GM23338 (cell line): ENCODE data around the gene MFAP4. TPM values are rescaled to one million over a fixed set of nuclear protein-coding genes. Genes with fewer than 3 reads are reported as not detected.

ENCODE experiments used
- ATAC-seq: fragments of 200-7000 bp; cut with Tn5 transposase; 3 replicates; pipeline ENCODE4 v1.9.1; 2020
- DNase-seq: peaks from one replicate; pipeline ENCODE4 v3.0.0-alpha.2; 2015; ENCODE audit warnings: low spot score
- H2AFZ ChIP-seq: fragments of 200-600 bp; sonication (generic); 2 replicates; pipeline ENCODE4 v1.8.0; 2016; ENCODE audit warnings: antibody characterized with exemption, mild to moderate bottlenecking, moderate library complexity
- H3F3A ChIP-seq: fragments of 200-600 bp; sonication (generic); replicated peaks from 2 replicates; pipeline ENCODE4 v1.8.0; 2017; ENCODE audit warnings: antibody characterized with exemption, mixed run types, low read depth
- H3K27ac ChIP-seq: fragments of 200-600 bp; sonication (generic); 2 replicates; pipeline ENCODE4 v1.6.1; 2016; ENCODE audit warnings: low read depth
- H3K27me3 ChIP-seq: fragments of 200-600 bp; sonication (generic); 2 replicates; pipeline ENCODE4 v1.8.0; 2016; ENCODE audit warnings: mild to moderate bottlenecking, mixed run types, moderate library complexity; ENCODE audit not compliant: insufficient read depth
- H3K36me3 ChIP-seq: fragments of 200-600 bp; sonication (generic); 2 replicates; pipeline ENCODE4 v1.8.0; 2016; ENCODE audit warnings: mild to moderate bottlenecking; ENCODE audit not compliant: insufficient read depth
- H3K4me1 ChIP-seq: fragments of 200-600 bp; sonication (generic); 2 replicates; pipeline ENCODE4 v1.8.0; 2016; ENCODE audit warnings: mild to moderate bottlenecking, moderate library complexity; ENCODE audit not compliant: insufficient read depth
- H3K4me2 ChIP-seq: fragments of 200-600 bp; sonication (generic); 2 replicates; pipeline ENCODE4 v1.7.1; 2017; ENCODE audit warnings: mixed run types
- H3K4me3 ChIP-seq: fragments of 200-600 bp; sonication (generic); 2 replicates; pipeline ENCODE4 v1.6.1; 2016; ENCODE audit warnings: mixed run types
- H3K79me2 ChIP-seq: fragments of 200-600 bp; sonication (generic); replicated peaks from 2 replicates; pipeline ENCODE4 v1.8.0; 2017; ENCODE audit warnings: mild to moderate bottlenecking; ENCODE audit not compliant: insufficient read depth
- H3K9me2 ChIP-seq: fragments of 200-600 bp; sonication (generic); 2 replicates; pipeline ENCODE4 v1.8.0; 2017; ENCODE audit not compliant: insufficient read depth
- H4K20me1 ChIP-seq: fragments of 200-600 bp; sonication (generic); replicated peaks from 2 replicates; pipeline ENCODE4 v1.8.0; 2017; ENCODE audit warnings: mild to moderate bottlenecking; ENCODE audit not compliant: insufficient read depth
- H3K27ac Mint-ChIP-seq: 2 replicates; pipeline ENCODE4 v1.8.0; 2020; ENCODE audit warnings: inconsistent platforms, mild to moderate bottlenecking, moderate library complexity, mixed read lengths
- H3K27me3 Mint-ChIP-seq: 3 replicates; pipeline ENCODE4 v1.8.0; 2022; ENCODE audit warnings: low read depth, mild to moderate bottlenecking, moderate library complexity, mixed read lengths, inconsistent platforms; ENCODE audit not compliant: insufficient read depth, poor library complexity
- H3K36me3 Mint-ChIP-seq: 3 replicates; pipeline ENCODE4 v1.8.0; 2021; ENCODE audit warnings: low read depth, mild to moderate bottlenecking, inconsistent platforms, moderate library complexity, mixed read lengths
- H3K4me1 Mint-ChIP-seq: 3 replicates; pipeline ENCODE4 v1.8.0; 2020; ENCODE audit warnings: mild to moderate bottlenecking, inconsistent platforms, mixed read lengths
- H3K4me3 Mint-ChIP-seq: 3 replicates; pipeline ENCODE4 v1.8.0; 2021; ENCODE audit warnings: moderate library complexity, mild to moderate bottlenecking, inconsistent platforms, mixed read lengths
- H3K9me3 Mint-ChIP-seq: 3 replicates; pipeline ENCODE4 v1.8.0; 2020; ENCODE audit warnings: moderate library complexity, mild to moderate bottlenecking, inconsistent platforms, mixed read lengths
- CREB1 ChIP-seq: fragments of 250-450 bp; sonication (Bioruptor Pico); IDR thresholded peaks from 2 replicates; pipeline ENCODE4 v1.5.0; 2020; ENCODE audit warnings: low read depth, mild to moderate bottlenecking, moderate library complexity
- CTCF ChIP-seq, 2 experiments: fragments of 200-600 bp in 1 of 2; sonication (generic) in 1 of 2; conservative IDR thresholded peaks; 2 replicates each; pipeline versions ENCODE4 v1.5.1 to v1.6.1; 2016 to 2017; ENCODE audit warnings: antibody characterized with exemption in 2 of 2, low read depth in 2 of 2, mild to moderate bottlenecking in 2 of 2, moderate library complexity in 1 of 2
- ETS1 ChIP-seq: IDR thresholded peaks from 2 replicates; pipeline ENCODE4 v1.6.1; 2016; ENCODE audit warnings: antibody characterized with exemption
- EZH2 ChIP-seq: fragments of 200-600 bp; sonication (generic); IDR thresholded peaks from one replicate; pipeline ENCODE4 v1.8.0; 2017; ENCODE audit warnings: antibody characterized with exemption, mild to moderate bottlenecking, low read depth; ENCODE audit not compliant: unreplicated experiment
- EZH2phosphoT487 ChIP-seq: fragments of 200-600 bp; sonication (generic); IDR thresholded peaks from one replicate; pipeline ENCODE4 v1.8.1; 2018; ENCODE audit warnings: antibody characterized with exemption; ENCODE audit not compliant: unreplicated experiment
- JUNB ChIP-seq: IDR thresholded peaks from one replicate; pipeline ENCODE4 v1.6.1; 2016; ENCODE audit warnings: antibody characterized with exemption; ENCODE audit not compliant: unreplicated experiment
- NANOG ChIP-seq: IDR thresholded peaks from 2 replicates; pipeline ENCODE4 v1.6.1; 2016; ENCODE audit warnings: antibody characterized with exemption, borderline replicate concordance
- POLR2AphosphoS5 ChIP-seq: IDR thresholded peaks from 2 replicates; pipeline ENCODE4 v1.6.1; 2016; ENCODE audit warnings: antibody characterized with exemption, low read depth
- REST ChIP-seq: IDR thresholded peaks from one replicate; pipeline ENCODE4 v1.6.1; 2018; ENCODE audit warnings: antibody characterized with exemption; ENCODE audit not compliant: unreplicated experiment
- STAT1 ChIP-seq: IDR thresholded peaks from one replicate; pipeline ENCODE4 v1.6.1; 2016; ENCODE audit warnings: antibody characterized with exemption; ENCODE audit not compliant: unreplicated experiment
- ZNF114 ChIP-seq: fragments of 250-450 bp; sonication (Bioruptor Pico); IDR thresholded peaks from 2 replicates; pipeline ENCODE4 v1.5.0; 2020; ENCODE audit warnings: mild to moderate bottlenecking, moderate library complexity
- ZNF331 ChIP-seq: fragments of 250-450 bp; sonication (Bioruptor Pico); IDR thresholded peaks from 2 replicates; pipeline ENCODE4 v1.5.0; 2020; ENCODE audit warnings: low read depth, mild to moderate bottlenecking, moderate library complexity
- ZNF462 ChIP-seq: fragments of 250-450 bp; sonication (Bioruptor Pico); IDR thresholded peaks from 2 replicates; pipeline ENCODE4 v1.5.0; 2020; ENCODE audit warnings: mild to moderate bottlenecking, moderate library complexity
- polyA plus RNA-seq: library from polyadenylated mRNA; unstranded; fragments of >200 nt; fragmentation: Nextera tagmentation; extraction: Ambion mirVana; gene quantifications from 2 replicates; pipeline ENCODE4 v1.2.1, GENCODE V29; 2016
- total RNA-seq: library from RNA; depleted of rRNA; stranded (reverse); fragments of >200 nt; shearing (Covaris generic); gene quantifications from 2 replicates; pipeline ENCODE4 v1.2.3, GENCODE V29; 2014

MFAP4 gene
- total and polyA plus RNA-seq, 2 experiments from 2014 or later = 7.7 to 9.7 TPM

GRCh38 chr17:19387921-19388521 is 1.0 kb upstream of the MFAP4 start:
- Mint-ChIP-seq H3K4me1 (peaks cover 55% of the 10 kb centered on the region), H3K27me3 (peaks cover 8% of the 10 kb centered on the region), H3K27ac (peak overlapping the region; percentile 88), H3K4me3 (peak overlapping the region; percentile 44; the same call in 2 of the 3 replicates), H3K9me3 (no peaks in the 10 kb centered on the region; the same call in 2 of the 3 replicates), H3K36me3 (peaks cover 29% of the 10 kb centered on the region)
- Histone ChIP-seq H3K4me3 (no peak overlapping the region), H2AFZ (no peak overlapping the region; the same call in 1 of the 2 replicates), H3K36me3 (no peaks in the 10 kb centered on the region; the same call in 1 of the 2 replicates), H3K27me3 (no peaks in the 10 kb centered on the region), H3K9me2 (no peaks in the 10 kb centered on the region), H3K79me2 (no peaks in the 10 kb centered on the region), H3F3A (peaks cover 12% of the 10 kb centered on the region), H3K4me1 (peaks cover 29% of the 10 kb centered on the region), H3K27ac (peak overlapping the region; percentile 90), H4K20me1 (no peaks in the 10 kb centered on the region), H3K4me2 (peak overlapping the region; percentile 78)
- ATAC-seq = no peak
- no peak for DNase-seq
- no peak for TF ChIP-seq CTCF (conservative IDR thresholded peaks at IDR 0.05; ENCODE audit: low read depth in 2 of 2)
- no peak for TF ChIP-seq EZH2phosphoT487
- no peak for TF ChIP-seq ZNF331 (CRISPR knock-in tag)
- no peak for TF ChIP-seq JUNB
- no peak for TF ChIP-seq ETS1
- no peak for TF ChIP-seq CREB1 (CRISPR knock-in tag)
- no peak for TF ChIP-seq NANOG
- TF ChIP-seq STAT1 = no peak
- TF ChIP-seq EZH2 = no peak
- TF ChIP-seq POLR2AphosphoS5 = no peak; the same call in 1 of the 2 replicates
- no peak for TF ChIP-seq ZNF114 (CRISPR knock-in tag)
- TF ChIP-seq REST = no peak
- TF ChIP-seq ZNF462 (CRISPR knock-in tag) = no peak
